ENCODE results near the gene TMEM150B. TPM values are rescaled to one million over a fixed set of nuclear protein-coding genes. Genes with fewer than 3 reads are reported as not detected.

Gene TMEM150B
- total RNA-seq, 4 donors from 2014 or later = 5.6 to 26.7 (median 16.6) TPM

DNA sequence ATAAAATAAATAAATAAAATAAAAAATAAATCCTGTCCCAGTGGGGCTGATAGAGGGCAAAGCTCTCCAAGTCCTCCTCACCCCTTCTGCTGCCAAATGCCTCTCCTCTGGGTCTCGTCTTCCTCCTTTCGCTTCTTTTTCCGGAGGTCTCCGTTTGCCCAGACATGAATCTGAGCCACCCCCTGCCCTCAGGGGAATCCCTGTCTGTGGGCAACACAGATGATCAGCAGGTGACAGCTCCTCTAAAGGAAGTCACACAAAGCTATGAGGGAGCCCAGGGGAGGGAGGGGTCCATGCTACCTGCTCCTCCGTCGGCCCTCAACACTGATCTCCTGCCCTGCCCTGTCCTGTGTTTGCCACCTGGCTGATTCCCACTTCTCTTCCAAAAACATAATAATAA is 479 bp downstream of the TMEM150B start:
- DNase-seq (ENCODE audit: low spot score) (no peak), ATAC-seq (ENCODE audit: low FRiP score) (no peak)
- TF ChIP-seq CTCF (IDR thresholded peaks at IDR 0.05) = no peak

DNA sequence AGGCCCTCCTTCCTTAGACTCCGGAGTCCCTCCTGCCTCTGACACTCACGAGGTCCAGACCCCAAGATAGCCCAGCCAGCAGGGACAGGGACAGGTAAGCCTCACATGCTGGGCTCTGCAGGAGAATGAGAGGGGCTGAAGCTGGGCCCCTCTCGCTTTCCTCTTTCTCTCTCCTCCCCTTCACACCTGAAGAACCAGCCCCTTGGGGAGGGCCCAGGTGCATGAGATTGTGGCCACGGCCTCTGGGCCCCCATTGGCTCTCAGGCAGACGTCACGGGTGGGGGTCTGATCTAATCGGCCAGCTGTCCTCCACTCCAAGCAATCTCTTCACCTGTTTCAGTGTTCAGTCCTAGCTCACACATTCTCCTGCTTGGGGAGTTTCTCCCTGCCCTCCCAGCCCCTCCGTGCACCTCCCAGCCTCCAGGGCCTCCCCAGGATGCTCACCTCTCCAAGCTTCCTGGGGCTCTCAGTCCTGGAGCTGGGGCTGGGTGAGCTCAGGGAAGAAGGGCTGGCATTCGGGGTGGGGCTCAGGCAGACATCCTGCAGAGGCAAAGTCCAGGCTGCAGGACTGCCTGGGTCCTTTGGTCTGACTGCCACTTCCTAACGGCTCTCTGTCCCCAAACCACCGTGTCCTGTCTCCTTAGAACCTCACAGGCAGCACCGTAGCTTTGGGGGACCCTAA is 2.8 kb downstream of the TMEM150B start:
- no peak for DNase-seq (ENCODE audit: low spot score)
- TF ChIP-seq CTCF (IDR thresholded peaks at IDR 0.05) = no peak
- ATAC-seq (ENCODE audit: low FRiP score) = no peak

DNA sequence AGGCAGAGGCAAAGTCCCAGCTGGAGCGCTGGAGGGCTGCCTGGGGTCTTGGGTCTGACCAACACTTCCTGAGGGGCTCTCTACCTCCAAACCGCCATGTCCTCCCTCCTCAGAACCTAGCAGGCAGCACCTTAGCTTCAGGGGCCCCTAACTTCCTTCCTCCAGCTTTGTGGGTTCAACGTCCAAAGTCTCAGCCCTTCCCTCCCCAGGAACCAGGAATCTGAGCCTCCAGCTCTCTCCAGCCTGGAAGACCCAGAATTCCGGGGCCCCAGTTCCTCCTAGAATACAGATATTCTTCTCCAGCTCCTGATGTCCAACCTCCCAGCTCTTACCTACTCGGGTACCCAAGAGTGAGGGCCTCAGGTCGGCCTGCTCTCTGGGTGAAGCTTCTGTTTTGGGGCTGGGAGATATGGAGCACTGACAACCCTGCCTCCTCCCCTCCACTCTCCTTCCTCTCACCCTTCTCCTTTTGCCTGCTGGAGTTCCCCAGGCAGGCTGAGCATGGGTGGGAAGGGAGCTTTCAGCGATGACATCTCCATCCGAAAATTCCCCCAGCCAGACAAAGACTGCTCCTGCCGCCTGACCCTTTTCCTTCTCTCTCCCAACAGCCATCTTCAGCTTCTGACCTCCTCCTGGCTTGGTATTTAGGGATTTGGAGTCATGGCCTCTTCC is 3.5 kb downstream of the TMEM150B start:
- TF ChIP-seq CTCF (IDR thresholded peaks at IDR 0.05) = no peak
- ATAC-seq (ENCODE audit: low FRiP score) = no peak

GRCh38 chr19:55320844-55321419 is 4.2 kb downstream of the TMEM150B start:
- ATAC-seq (ENCODE audit: low FRiP score) = no peak
- TF ChIP-seq CTCF (IDR thresholded peaks at IDR 0.05) = no peak
- no peak for DNase-seq (ENCODE audit: low spot score)

More for the DNA sequence above, 3.5 kb downstream of the TMEM150B start:
- DNase-seq (ENCODE audit: low spot score) = no peak

DNA sequence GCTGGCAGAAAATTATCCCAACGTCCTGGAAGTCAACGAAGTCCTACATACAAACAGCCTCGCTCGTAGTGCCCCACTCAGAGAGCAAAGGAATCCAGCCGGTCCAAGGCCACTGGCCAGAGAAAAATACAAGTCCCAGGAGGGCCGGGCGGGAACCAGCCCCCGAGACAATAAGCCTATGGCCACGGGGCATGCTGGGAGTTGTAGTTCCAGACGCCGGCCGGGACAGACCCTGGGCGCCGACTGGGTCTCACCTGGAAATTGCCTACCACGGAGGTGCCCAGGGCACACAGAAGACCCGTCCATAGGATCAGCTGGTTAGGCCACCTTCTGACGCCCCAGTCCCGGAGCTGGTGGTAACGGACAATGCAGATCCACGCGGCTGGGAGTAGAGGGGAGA is 5.4 kb downstream of the TMEM150B start:
- DNase-seq (ENCODE audit: low spot score) = no peak
- ATAC-seq (ENCODE audit: low FRiP score) = peak; percentile 33
- TF ChIP-seq CTCF (IDR thresholded peaks at IDR 0.05) = no peak

- no peak for TF ChIP-seq CTCF (IDR thresholded peaks at IDR 0.05)
- ATAC-seq (ENCODE audit: low FRiP score) = no peak
- DNase-seq (ENCODE audit: low spot score) = no peak
Measured at GRCh38 chr19:55316646-55317045, 8.5 kb downstream of the TMEM150B start.
